Measurements from ENCODE around the gene IL17RE.

The IL17RE gene

DNA sequence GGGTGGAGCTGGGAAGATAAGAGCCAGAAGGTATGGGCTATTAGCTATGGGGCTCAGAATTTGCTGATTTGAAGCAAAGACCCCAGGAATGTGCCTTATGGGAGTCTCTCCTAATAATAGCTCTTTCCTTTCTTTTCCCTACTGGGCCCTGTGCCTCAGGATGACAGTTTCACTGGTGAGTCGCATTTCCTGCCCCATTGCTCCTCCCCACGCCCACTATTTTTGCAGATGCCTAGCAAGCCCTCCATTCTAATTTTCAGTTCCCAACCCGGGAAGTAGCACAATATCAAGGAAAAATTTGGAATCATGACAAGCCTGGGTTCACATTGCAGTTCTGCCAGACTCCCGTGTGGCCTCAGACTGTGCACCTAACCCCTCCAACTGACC, 583 bp downstream of the IL17RE start:
- Histone ChIP-seq H2AFZ (ENCODE audit: low read depth, low read length) (no peak overlapping the region), H3K4me3 (ENCODE audit: low read length) (no peak overlapping the region), H3K36me3 (ENCODE audit: insufficient read depth, low read length) (no peaks in the 10 kb centered on the region), H3K9me3 (ENCODE audit: low read length) (no peaks in the 10 kb centered on the region), H3K4me1 (ENCODE audit: insufficient read depth, low read length) (no peaks in the 10 kb centered on the region), H3K27me3 (ENCODE audit: insufficient read depth, low read length) (no peaks in the 10 kb centered on the region)

DNA sequence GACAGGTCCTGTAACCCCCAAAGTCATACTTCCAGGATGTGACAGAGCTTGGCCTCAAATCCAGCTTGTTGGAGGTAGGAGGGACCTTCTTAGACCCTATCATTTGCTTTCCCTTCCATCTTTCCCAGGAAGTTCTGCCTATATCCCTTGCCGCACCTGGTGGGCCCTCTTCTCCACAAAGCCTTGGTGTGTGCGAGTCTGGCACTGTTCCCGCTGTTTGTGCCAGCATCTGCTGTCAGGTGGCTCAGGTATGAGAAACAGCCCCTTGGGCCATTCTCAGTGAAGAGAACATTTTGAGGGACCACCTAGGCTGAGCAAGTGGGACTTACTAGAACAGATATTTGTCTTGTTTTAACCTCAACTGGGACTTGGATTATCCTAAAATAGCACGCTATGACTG, 1.3 kb downstream of the IL17RE start:
- no peaks in the 10 kb centered on the region for H3K4me1 ChIP-seq (ENCODE audit: insufficient read depth, low read length)
- no peak overlapping the region for H3K4me3 ChIP-seq (ENCODE audit: low read length)
- H3K27me3 ChIP-seq (ENCODE audit: insufficient read depth, low read length) = no peaks in the 10 kb centered on the region

DNA sequence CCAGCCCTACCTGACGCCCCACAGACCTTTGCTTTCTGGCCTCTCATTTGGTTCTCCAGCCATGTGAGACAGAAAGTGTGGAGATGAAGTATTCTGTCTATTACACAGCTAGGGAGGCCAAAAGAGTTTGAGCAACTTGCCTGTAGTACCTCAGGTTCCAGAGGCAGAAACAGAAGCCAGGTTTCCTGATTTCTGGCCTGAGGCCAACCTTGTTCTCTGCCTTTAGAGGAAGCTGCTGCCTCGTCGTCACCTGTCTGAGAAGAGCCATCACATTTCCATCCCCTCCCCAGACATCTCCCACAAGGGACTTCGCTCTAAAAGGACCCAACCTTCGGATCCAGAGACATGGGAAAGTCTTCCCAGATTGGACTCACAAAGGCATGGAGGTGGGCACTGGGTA, 3.8 kb downstream of the IL17RE start:
- Histone ChIP-seq H3K9me3 (ENCODE audit: low read length) (no peaks in the 10 kb centered on the region), H3K36me3 (ENCODE audit: insufficient read depth, low read length) (no peaks in the 10 kb centered on the region), H2AFZ (ENCODE audit: low read depth, low read length) (no peak overlapping the region), H3K27me3 (ENCODE audit: insufficient read depth, low read length) (no peaks in the 10 kb centered on the region), H3K4me3 (ENCODE audit: low read length) (no peak overlapping the region), H3K4me1 (ENCODE audit: insufficient read depth, low read length) (no peaks in the 10 kb centered on the region)

More for the DNA sequence above, 1.3 kb downstream of the IL17RE start:
- Histone ChIP-seq H3K36me3 (ENCODE audit: insufficient read depth, low read length) (no peaks in the 10 kb centered on the region), H3K9me3 (ENCODE audit: low read length) (no peaks in the 10 kb centered on the region), H2AFZ (ENCODE audit: low read depth, low read length) (no peak overlapping the region)

DNA sequence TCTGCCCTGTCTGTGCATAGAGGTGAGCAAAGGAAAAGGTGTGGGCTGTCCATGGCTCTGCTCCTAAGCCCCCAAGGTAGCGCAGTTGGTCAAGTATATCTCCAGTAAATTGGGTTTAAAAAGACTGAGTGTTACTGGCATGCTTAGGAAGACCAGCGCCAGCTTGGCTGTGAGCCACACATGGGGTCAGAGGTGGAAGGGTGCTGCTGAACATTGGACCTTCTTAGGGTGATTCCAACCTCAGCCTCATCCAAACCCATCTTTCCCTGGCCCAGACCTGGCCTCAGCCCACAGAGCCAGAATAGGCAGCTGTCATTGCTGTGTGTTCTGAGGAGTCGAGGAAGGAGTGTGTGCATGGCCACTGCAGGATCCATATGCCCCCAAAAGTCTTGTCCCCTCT, 5.6 kb downstream of the IL17RE start:
- no peaks in the 10 kb centered on the region for H3K4me1 ChIP-seq (ENCODE audit: insufficient read depth, low read length)
- no peak overlapping the region for H2AFZ ChIP-seq (ENCODE audit: low read depth, low read length)
- no peaks in the 10 kb centered on the region for H3K27me3 ChIP-seq (ENCODE audit: insufficient read depth, low read length)
- no peaks in the 10 kb centered on the region for H3K9me3 ChIP-seq (ENCODE audit: low read length)
- H3K36me3 ChIP-seq (ENCODE audit: insufficient read depth, low read length) = no peaks in the 10 kb centered on the region
- no peak overlapping the region for H3K4me3 ChIP-seq (ENCODE audit: low read length)

DNA sequence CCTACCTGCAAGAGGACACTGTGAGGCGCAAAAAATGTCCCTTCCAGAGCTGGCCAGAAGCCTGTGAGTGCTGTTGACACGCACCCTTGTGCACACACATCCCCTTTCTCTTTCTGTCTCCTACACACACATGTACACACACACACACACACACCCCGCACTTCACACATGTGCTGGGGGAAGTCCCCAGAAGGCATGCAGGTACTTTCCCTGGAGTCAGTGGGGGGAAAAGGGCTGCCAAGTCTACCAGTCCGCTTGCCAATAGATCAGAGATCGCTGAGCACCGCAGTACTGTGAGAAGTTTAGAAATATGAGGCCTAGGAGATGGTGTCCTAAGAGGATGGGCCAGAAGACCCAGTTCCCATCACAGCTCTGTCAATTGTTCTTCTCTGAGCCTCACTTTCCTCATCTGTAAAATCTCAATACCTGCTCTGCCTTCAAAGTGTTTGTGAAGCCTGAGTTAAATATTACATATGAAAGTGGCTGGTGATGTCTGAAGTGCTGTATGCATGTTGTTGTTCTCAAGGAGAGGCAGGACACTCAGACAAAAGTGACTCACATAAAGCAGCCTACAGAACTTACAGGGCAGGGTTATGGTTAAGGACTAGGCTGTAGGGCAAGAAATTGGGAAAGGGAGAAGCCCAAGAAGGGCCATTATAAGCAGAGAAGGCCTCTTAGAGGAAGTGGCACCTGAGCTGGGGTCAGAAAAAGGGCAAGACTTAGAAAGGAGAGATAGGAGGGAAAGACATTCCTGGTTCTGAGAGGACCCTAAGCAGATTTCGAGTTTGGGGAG, 6.8 kb downstream of the IL17RE start:
- no peak overlapping the region for H3K4me3 ChIP-seq (ENCODE audit: low read length)
- no peaks in the 10 kb centered on the region for H3K27me3 ChIP-seq (ENCODE audit: insufficient read depth, low read length)
- no peak overlapping the region for H2AFZ ChIP-seq (ENCODE audit: low read depth, low read length)
- H3K9me3 ChIP-seq (ENCODE audit: low read length) = no peaks in the 10 kb centered on the region
- H3K36me3 ChIP-seq (ENCODE audit: insufficient read depth, low read length) = no peaks in the 10 kb centered on the region
- H3K4me1 ChIP-seq (ENCODE audit: insufficient read depth, low read length) = no peaks in the 10 kb centered on the region

DNA sequence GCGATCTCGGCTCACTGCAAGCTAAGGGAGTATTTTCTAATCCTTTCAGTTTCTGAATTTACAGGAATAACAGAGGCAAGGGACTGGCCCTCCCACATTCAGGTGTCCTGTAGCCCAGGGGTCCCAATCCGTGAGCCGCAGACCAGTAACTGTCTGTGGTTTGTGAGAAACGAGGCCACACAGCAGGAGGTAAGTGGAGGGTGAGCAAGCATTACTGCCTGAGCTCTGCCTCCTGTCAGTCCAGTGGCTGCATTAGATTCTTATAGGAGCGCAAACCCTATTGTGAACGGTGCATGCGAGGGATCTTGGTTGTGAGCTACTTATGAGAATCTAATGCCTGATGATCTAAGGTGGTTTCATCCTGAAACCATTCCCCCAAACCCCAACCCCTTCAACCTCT, 9.2 kb downstream of the IL17RE start:
- H3K4me3 ChIP-seq (ENCODE audit: low read length) = no peak overlapping the region
- no peaks in the 10 kb centered on the region for H3K9me3 ChIP-seq (ENCODE audit: low read length)
- H3K4me1 ChIP-seq (ENCODE audit: insufficient read depth, low read length) = peaks cover 6% of the 10 kb centered on the region
- H3K36me3 ChIP-seq (ENCODE audit: insufficient read depth, low read length) = no peaks in the 10 kb centered on the region
- H3K27me3 ChIP-seq (ENCODE audit: insufficient read depth, low read length) = no peaks in the 10 kb centered on the region
- H2AFZ ChIP-seq (ENCODE audit: low read depth, low read length) = no peak overlapping the region

DNA sequence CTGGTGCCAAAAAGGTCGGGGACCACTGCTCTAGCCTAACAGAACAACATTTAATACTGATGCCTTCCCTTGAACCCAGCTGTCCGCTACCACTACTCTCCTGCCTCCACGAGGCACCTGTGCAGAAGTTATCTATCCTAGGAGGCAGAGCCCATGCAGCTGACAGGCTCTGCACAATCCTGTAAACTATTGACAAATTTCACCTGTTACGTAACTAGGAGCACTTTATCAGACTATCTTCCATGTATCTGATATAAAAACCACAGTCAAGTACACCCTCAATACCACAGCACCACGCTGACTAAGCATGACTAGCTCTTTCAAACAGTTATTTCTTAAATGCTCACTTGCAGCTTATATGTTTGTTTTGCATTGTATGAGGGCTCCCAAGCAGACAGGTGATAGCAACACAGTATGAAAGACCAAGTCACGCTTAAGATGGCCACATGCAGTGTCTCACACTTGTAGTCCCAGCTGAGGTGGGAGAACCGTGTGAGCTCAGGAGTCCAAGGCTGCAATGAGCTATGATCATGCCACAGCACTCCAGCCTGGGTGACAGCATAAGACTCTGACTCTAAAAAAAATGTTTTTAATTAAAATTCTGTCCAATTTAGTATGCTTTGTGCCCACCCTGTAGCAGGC, 9.8 kb downstream of the IL17RE start:
- Histone ChIP-seq H3K36me3 (ENCODE audit: insufficient read depth, low read length) (no peaks in the 10 kb centered on the region), H3K4me1 (ENCODE audit: insufficient read depth, low read length) (peaks cover 6% of the 10 kb centered on the region), H2AFZ (ENCODE audit: low read depth, low read length) (no peak overlapping the region), H3K4me3 (ENCODE audit: low read length) (no peak overlapping the region), H3K27me3 (ENCODE audit: insufficient read depth, low read length) (no peaks in the 10 kb centered on the region), H3K9me3 (ENCODE audit: low read length) (no peaks in the 10 kb centered on the region)

DNA sequence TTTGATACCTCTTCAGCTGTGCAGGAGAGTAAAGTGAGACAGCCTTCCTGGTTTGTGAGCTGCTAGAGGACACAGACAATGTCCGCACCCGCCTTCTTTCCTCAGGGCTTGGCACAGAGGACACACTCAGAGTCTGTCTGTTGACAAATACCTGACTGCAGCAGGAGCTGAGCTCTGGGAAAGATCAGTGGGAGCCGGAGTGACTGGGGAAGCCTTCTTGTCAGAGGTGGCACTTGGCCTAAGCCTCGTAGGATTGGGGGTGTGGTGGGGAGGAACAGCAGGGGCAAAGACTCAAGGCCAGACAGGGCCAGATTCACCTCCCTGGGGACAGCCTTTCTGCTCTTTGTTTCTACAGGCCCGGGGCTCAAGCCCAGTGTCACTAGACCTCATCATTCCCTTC, 11.0 kb downstream of the IL17RE start:
- Histone ChIP-seq H3K4me1 (ENCODE audit: insufficient read depth, low read length) (peaks cover 6% of the 10 kb centered on the region), H3K36me3 (ENCODE audit: insufficient read depth, low read length) (no peaks in the 10 kb centered on the region), H3K4me3 (ENCODE audit: low read length) (no peak overlapping the region), H3K27me3 (ENCODE audit: insufficient read depth, low read length) (no peaks in the 10 kb centered on the region), H3K9me3 (ENCODE audit: low read length) (no peaks in the 10 kb centered on the region), H2AFZ (ENCODE audit: low read depth, low read length) (no peak overlapping the region)

DNA sequence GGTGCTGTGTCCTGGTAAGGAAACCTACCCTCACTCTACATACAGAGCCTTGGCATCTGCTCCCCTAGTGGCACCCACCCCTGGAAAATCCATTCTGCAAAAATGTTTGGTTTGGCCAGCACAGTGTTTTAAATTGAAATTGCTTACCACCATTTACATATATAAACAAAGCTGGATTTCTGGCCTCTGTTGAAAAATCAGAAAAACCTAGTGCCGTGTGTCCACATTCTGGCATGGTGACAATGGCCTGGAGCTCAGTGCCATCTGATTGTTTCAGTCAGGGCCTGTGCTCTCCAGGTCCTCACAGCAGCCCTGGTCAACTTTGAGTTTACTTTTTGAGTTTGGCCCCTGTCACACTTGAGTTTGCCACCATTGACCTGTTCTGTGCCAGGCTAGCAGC, 11.4 kb downstream of the IL17RE start:
- Histone ChIP-seq H2AFZ (ENCODE audit: low read depth, low read length) (no peak overlapping the region), H3K4me3 (ENCODE audit: low read length) (no peak overlapping the region), H3K27me3 (ENCODE audit: insufficient read depth, low read length) (no peaks in the 10 kb centered on the region), H3K9me3 (ENCODE audit: low read length) (no peaks in the 10 kb centered on the region), H3K36me3 (ENCODE audit: insufficient read depth, low read length) (no peaks in the 10 kb centered on the region), H3K4me1 (ENCODE audit: insufficient read depth, low read length) (peaks cover 6% of the 10 kb centered on the region)

DNA sequence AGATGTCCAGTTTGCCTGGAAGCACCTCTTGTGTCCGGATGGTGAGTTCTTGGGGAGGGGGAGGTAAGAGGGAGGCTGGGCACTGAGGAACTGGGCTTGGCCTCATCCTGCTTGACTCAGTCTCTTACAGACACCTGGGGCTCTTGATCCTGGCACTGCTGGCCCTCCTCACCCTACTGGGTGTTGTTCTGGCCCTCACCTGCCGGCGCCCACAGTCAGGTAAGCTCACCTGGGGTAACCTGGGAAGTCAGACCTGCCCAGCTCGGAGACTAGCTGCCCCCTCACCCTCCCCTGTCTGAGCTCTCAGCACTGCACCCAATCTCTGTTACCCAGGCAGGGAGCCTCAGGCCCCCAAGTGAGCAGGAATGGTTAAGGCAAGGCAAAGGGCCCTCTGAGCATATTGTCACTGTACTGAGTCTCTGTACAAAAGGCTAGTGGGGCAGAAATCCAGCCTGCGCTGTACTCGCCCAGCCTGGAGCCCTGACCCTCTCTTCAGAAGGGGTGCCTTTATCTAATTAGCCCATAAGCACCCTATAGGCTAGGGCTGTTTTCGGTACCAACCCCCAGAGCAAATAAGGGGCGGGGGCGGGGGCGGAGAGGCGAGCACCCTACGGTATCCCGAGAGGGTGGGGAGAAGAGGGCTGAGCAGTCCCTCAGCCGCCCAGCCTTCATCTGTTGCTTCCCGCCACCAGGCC, 12.1 kb downstream of the IL17RE start:
- H3K4me3 ChIP-seq (ENCODE audit: low read length) = no peak overlapping the region
- H3K4me1 ChIP-seq (ENCODE audit: insufficient read depth, low read length) = peaks cover 6% of the 10 kb centered on the region

DNA sequence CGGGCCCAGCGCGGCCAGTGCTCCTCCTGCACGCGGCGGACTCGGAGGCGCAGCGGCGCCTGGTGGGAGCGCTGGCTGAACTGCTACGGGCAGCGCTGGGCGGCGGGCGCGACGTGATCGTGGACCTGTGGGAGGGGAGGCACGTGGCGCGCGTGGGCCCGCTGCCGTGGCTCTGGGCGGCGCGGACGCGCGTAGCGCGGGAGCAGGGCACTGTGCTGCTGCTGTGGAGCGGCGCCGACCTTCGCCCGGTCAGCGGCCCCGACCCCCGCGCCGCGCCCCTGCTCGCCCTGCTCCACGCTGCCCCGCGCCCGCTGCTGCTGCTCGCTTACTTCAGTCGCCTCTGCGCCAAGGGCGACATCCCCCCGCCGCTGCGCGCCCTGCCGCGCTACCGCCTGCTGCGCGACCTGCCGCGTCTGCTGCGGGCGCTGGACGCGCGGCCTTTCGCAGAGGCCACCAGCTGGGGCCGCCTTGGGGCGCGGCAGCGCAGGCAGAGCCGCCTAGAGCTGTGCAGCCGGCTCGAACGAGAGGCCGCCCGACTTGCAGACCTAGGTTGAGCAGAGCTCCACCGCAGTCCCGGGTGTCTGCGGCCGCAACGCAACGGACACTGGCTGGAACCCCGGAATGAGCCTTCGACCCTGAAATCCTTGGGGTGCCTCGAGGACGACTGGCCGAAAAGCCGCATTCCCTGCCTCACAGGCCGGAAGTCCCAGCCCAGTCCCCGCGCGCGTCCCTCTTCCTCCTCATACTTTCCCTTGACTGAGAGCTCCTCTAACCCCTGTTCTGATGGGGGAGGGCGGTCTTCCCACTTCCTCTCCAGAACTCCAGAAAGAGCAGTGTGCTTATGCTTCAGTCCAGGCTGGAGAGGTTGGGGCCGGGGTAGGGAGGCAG, 12.8 kb downstream of the IL17RE start:
- Histone ChIP-seq H3K4me3 (ENCODE audit: low read length) (peak overlapping the region; percentile 16), H3K9me3 (ENCODE audit: low read length) (no peaks in the 10 kb centered on the region), H3K4me1 (ENCODE audit: insufficient read depth, low read length) (peaks cover 6% of the 10 kb centered on the region), H2AFZ (ENCODE audit: low read depth, low read length) (no peak overlapping the region), H3K36me3 (ENCODE audit: insufficient read depth, low read length) (no peaks in the 10 kb centered on the region), H3K27me3 (ENCODE audit: insufficient read depth, low read length) (no peaks in the 10 kb centered on the region)

More for the DNA sequence above, 12.1 kb downstream of the IL17RE start:
- Histone ChIP-seq H2AFZ (ENCODE audit: low read depth, low read length) (no peak overlapping the region), H3K9me3 (ENCODE audit: low read length) (no peaks in the 10 kb centered on the region), H3K36me3 (ENCODE audit: insufficient read depth, low read length) (no peaks in the 10 kb centered on the region), H3K27me3 (ENCODE audit: insufficient read depth, low read length) (no peaks in the 10 kb centered on the region)

DNA sequence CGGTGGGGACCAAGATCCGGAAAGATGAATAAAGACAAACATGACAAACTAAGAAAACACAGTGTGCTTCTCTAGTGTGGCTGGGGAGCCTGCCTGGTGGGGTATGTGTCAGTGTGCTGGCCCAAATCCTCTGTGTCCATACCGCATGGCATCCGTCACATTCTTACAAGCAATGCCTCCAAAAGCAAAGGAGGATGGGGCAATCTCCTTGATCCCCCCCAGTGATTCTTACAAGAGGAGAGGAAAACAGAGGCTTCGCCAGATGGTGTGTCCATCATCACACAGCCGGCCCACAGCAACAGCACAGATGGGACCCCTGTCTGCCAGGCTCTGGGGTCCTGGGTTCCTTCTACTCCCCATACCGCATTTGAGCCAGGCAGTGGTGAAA, 13.7 kb downstream of the IL17RE start:
- H3K27me3 ChIP-seq (ENCODE audit: insufficient read depth, low read length) = no peaks in the 10 kb centered on the region
- H3K36me3 ChIP-seq (ENCODE audit: insufficient read depth, low read length) = no peaks in the 10 kb centered on the region
- peak overlapping the region; percentile 80 for H2AFZ ChIP-seq (ENCODE audit: low read depth, low read length)
- H3K4me1 ChIP-seq (ENCODE audit: insufficient read depth, low read length) = peaks cover 6% of the 10 kb centered on the region
- H3K9me3 ChIP-seq (ENCODE audit: low read length) = no peaks in the 10 kb centered on the region
- H3K4me3 ChIP-seq (ENCODE audit: low read length) = peak overlapping the region; percentile 17
